Astrocyte of the spinal cord (primary cell): ENCODE data around the gene MED13L.
A peak's percentile ranks its signal among the peaks of the same experiment; 100 is the strongest.

Experiments
- DNase-seq: peaks from one replicate; pipeline ENCODE4 v3.0.0; 2011; ENCODE audit warnings: low read depth, low spot score
- H3K4me3 ChIP-seq: 2 replicates; pipeline ENCODE4 v1.5.1; 2011; ENCODE audit warnings: low read depth, mild to moderate bottlenecking, low read length, moderate library complexity
- in situ Hi-C: cut with HindIII; loops from 2 replicates; pipeline ENCODE4 v1.10.0; 2017; ENCODE audit warnings: low sequenced_read_pairs
- TF ChIP-seq, protein P1 (sequence below): IDR thresholded peaks from 2 replicates; pipeline ENCODE4 v1.5.1; 2012; ENCODE audit warnings: low read depth, mild to moderate bottlenecking, low read length, inconsistent platforms

Gene MED13L

DNA sequence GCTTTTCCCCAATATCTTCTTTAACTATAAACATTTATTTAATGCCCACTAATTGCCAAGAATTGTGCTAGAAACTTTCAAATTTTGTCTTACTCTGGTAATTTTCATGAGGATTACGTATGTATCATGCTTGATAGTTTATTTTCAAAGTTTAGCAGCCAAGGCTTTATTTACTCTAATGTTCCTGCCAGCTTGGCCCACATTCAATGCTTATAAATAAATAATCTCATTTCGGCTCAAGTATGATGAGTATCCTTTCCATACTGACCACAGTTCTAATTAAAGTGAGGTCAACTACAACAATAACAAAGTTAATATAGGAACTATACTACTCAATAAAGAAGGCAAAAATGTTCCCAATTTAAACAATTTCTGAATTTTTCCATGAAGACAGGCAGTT is 259.2 kb downstream of the MED13L start:
- no peak for DNase-seq
- H3K4me3 ChIP-seq, result no peak overlapping the region
- in situ Hi-C loops, result no loop called here
- TF ChIP-seq, protein P1, sequence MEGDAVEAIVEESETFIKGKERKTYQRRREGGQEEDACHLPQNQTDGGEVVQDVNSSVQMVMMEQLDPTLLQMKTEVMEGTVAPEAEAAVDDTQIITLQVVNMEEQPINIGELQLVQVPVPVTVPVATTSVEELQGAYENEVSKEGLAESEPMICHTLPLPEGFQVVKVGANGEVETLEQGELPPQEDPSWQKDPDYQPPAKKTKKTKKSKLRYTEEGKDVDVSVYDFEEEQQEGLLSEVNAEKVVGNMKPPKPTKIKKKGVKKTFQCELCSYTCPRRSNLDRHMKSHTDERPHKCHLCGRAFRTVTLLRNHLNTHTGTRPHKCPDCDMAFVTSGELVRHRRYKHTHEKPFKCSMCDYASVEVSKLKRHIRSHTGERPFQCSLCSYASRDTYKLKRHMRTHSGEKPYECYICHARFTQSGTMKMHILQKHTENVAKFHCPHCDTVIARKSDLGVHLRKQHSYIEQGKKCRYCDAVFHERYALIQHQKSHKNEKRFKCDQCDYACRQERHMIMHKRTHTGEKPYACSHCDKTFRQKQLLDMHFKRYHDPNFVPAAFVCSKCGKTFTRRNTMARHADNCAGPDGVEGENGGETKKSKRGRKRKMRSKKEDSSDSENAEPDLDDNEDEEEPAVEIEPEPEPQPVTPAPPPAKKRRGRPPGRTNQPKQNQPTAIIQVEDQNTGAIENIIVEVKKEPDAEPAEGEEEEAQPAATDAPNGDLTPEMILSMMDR, result no peak

- in situ Hi-C loops, result no loop called here
- H3K4me3 ChIP-seq, result no peak overlapping the region
- peak; percentile 73 for DNase-seq
- TF ChIP-seq, protein P1, result peak; percentile 58
These were observed 262.0 kb downstream of the MED13L start for GRCh38 chr12:116015525-116015924.

GRCh38 chr12:116012757-116013156 is 264.7 kb downstream of the MED13L start:
- DNase-seq, result no peak
- in situ Hi-C loops, result no loop called here
- TF ChIP-seq, protein P1, result no peak
- no peak overlapping the region for H3K4me3 ChIP-seq

- in situ Hi-C loops, result no loop called here
- DNase-seq, result no peak
- TF ChIP-seq, protein P1, result no peak
- H3K4me3 ChIP-seq, result no peak overlapping the region
These were observed 266.3 kb downstream of the MED13L start for GRCh38 chr12:116011217-116011616.

DNA sequence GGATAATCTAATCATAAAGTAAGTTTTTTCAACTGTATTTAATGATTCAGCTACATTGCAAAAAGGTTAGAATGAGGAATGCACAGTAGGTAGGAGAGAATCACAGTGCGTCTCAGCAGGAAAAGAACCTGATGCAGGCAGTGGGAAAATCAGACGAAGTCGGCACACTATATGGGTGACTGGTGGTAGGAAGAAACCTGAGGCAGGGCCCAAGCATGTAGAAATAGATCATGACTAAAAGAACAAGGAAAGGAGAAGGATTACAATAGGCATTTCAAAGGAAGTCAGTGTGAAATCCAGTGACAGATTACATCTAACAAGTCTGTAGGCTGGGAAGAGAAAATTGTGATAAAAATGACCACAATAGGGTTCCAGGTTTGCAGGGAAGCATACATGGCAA is 267.0 kb downstream of the MED13L start:
- DNase-seq, result no peak
- TF ChIP-seq, protein P1, result no peak

DNA sequence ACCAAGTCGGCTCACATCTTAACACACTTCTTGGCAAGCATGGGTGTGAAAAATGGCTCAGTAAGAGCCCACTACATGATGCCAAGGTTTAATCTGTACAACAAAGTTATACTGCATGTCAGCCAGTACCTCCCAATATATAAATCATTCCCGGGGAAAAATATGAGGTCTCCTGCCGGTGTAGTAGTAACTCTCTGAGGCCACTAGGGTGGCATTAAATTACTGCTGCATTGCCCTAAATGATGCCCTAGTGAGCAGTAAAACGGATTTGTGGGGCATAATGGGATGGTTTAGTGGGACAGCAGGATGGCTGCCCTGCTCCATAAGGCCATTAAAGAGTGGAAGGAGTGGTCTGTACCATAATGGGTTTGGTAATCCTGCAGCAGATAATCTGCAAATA is 267.7 kb downstream of the MED13L start:
- no peak for DNase-seq
- in situ Hi-C loops, result no loop called here
- H3K4me3 ChIP-seq, result no peak overlapping the region
- TF ChIP-seq, protein P1, result peak; percentile 47

More for the DNA sequence above, 267.0 kb downstream of the MED13L start:
- in situ Hi-C loops, result no loop called here
- no peak overlapping the region for H3K4me3 ChIP-seq

- no peak for DNase-seq
- TF ChIP-seq, protein P1, result no peak
- H3K4me3 ChIP-seq, result no peak overlapping the region
- in situ Hi-C loops, result no loop called here
These were observed 271.4 kb downstream of the MED13L start for GRCh38 chr12:116006141-116006540.
